Thyroid gland (tissue), 4 donors: Measurements from ENCODE around the gene DAB2IP.

Experiments used
- CTCF ChIP-seq, 6 experiments: fragments of 200-600 bp in 3 of 6; fragments of 450-650 bp in 3 of 6; sonication (generic) in 3 of 6; IDR thresholded peaks; one replicate each; pipeline ENCODE4 v1.5.1; 2016 to 2019; ENCODE audit warnings: antibody characterized with exemption in 6 of 6, mild to moderate bottlenecking in 2 of 6, inconsistent platforms in 1 of 6, moderate library complexity in 1 of 6
- POLR2A ChIP-seq, 2 donors: fragments of 450-650 bp; IDR thresholded peaks; one replicate each; pipeline ENCODE4 v1.6.1; 2017; ENCODE audit warnings: antibody characterized with exemption in 2 of 2, mild to moderate bottlenecking in 2 of 2, moderate library complexity in 1 of 2

- TF ChIP-seq POLR2A (IDR thresholded peaks at IDR 0.05) (no peak), CTCF (IDR thresholded peaks at IDR 0.05) (no peak)
These were observed 105.8 kb downstream of the DAB2IP start for GRCh38 chr9:121757281-121757585.
